HG03103 (cell line): ENCODE results near the gene SLC7A6.

Experiments used
- ATAC-seq: cut with Tn5 transposase; IDR thresholded peaks from one replicate; pipeline ENCODE4 v1.9.1; 2021; ENCODE audit warnings: low read depth; ENCODE audit not compliant: unreplicated experiment

Gene SLC7A6

GRCh38 chr16:68338326-68339119 is 74.2 kb downstream of the SLC7A6 start:
- ATAC-seq = no peak

DNA sequence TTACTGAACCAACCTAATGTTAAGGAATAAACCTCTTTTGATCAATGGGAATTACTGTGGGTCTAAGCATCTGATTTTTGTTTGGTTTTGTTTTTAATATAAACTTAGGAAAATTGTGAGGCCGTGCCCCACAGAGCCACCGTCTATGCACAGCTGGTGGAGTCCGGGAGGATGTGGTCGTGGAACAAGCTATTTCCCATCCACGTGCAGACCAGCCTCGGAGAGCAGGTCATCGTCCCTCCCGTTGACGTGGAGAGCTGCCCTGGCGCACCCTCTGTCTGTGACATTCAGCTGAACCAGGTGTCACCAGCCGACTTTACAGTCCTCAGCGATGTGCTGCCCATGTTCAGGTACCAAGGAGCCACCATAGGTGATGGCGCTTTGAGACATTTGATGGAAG is 74.9 kb downstream of the SLC7A6 start:
- no peak for ATAC-seq

- ATAC-seq = no peak
Measured at GRCh38 chr16:68342620-68343019, 78.3 kb downstream of the SLC7A6 start.

- no peak for ATAC-seq
Measured at GRCh38 chr16:68343137-68343536, 78.8 kb downstream of the SLC7A6 start.

DNA sequence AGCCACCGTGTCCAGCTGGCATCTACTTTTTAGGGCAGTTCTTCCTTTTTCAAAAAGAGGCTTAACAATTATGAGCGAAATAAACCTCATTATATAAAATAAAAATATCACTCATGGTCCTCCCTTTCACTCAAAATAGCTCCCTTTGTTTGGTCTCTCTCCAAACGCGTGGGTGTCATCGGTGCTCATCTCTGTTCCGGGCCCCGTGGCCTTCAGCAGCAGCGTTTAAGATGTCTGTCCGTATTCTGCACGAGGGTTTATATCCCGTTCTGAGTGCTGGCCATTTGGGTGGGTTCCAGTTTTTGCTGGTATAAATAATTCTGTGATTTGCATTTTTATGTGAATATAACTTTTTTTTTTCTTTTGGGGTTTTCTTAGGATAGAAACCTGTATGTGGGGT is 79.9 kb downstream of the SLC7A6 start:
- no peak for ATAC-seq

GRCh38 chr16:68345351-68345810 is 81.1 kb downstream of the SLC7A6 start:
- no peak for ATAC-seq

- no peak for ATAC-seq
Measured at GRCh38 chr16:68345958-68346635, 81.8 kb downstream of the SLC7A6 start.

DNA sequence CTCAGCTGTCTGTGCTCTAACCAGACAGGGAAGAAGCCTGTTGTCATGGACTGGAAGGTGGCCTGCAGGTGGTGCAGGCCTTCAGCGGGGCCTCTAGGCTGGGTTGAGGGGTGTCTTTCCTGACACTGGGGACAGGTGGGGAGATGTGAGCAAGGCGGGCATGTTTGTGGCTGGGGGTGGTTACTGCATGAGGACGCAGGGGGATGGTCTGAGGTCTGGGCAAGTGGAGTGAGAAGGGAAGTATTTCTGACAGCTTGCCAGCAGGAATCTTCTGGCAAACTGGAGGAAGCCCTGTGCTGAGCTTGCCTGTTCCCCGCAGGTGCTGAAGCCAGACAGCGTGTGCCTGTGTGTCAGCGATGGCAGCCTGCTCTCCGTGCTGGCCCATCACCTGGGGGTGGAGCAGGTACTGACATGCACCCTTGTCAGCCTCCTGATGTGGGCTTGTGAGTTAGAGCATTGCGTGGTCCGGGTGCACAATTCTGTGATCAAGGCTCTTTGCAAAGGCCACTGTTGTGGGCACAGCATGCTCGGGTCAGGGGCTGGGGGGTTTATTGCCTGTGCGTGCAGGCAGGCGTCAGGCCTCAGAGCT is 82.7 kb downstream of the SLC7A6 start:
- no peak for ATAC-seq

GRCh38 chr16:68347605-68348004 is 83.3 kb downstream of the SLC7A6 start:
- no peak for ATAC-seq

GRCh38 chr16:68348639-68349445 is 84.5 kb downstream of the SLC7A6 start:
- ATAC-seq = no peak

DNA sequence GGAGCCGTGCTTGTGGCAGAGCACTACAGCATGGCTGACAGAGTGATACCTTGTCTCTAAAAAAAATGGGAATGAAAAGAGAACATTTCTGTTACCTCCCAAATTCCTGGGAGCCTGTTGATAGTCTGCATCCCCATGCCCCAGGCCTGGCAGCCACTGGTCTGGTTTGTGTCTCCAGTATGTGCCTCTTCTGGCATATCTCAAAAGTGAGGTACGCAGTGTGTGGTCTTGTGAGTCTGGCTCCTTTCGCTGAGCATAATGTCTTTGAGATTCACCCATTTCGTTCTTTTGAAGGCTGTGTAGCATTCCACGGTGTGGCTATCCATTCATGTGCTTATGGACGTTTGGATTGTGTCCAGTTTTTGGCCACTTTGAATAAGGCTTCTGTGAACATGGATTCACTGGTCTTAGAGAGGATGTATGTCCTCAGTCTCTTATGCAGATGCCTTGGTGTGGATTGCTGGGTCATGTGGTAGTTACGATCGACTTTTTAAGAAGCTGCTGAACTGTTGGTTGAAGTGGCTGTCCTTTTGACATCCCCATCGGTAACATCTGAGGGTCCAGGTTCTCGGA is 85.6 kb downstream of the SLC7A6 start:
- no peak for ATAC-seq

DNA sequence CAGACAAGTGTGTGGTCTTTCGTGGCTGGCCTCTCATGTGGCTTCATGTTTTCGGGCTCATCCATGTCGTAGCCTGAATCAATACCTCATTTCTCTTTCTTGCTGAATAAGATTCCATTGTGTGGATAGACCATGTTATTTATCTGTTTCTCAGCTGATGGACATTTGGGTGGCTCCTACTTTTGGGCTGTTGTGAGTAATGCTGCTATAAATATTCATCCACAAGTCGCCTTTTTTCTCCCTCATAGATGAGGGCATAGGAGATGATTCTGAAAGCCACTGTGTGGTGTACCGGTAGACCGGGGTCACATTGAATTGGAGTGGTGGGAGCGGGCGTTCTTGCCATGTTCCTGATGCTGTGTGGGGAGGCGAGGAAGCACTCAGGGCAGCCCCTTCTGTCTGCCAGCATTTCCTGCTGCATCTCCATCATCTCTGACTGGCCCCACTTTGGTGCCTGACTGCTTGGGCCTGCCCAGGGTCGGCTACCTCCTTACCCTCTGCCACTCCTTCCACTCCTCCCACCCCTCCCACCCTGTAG is 86.6 kb downstream of the SLC7A6 start:
- ATAC-seq = no peak
